Upper lobe of right lung (tissue), 1 donor: Measurements from ENCODE around the gene ENDOG. TPM values are rescaled to one million over a fixed set of nuclear protein-coding genes. Genes with fewer than 3 reads are reported as not detected.

Experiments used
- ATAC-seq: fragments of 200-7000 bp; cut with Tn5 transposase; one replicate; pipeline ENCODE4 v1.9.1; 2020; ENCODE audit warnings: mild to moderate bottlenecking, moderate library complexity
- DNase-seq: peaks from one replicate; pipeline ENCODE4 v3.0.0-alpha.2; 2020
- H3K27ac ChIP-seq: fragments of 200-600 bp; one replicate; pipeline ENCODE4 v1.8.0; 2022
- H3K27me3 ChIP-seq: fragments of 200-600 bp; one replicate; pipeline ENCODE4 v1.8.0; 2022; ENCODE audit warnings: mild to moderate bottlenecking
- H3K36me3 ChIP-seq: fragments of 200-600 bp; one replicate; pipeline ENCODE4 v1.8.0; 2022
- H3K4me1 ChIP-seq: fragments of 200-600 bp; one replicate; pipeline ENCODE4 v1.8.0; 2022
- H3K4me3 ChIP-seq: fragments of 200-600 bp; one replicate; pipeline ENCODE4 v1.8.0; 2022; ENCODE audit warnings: mild to moderate bottlenecking
- H3K9me3 ChIP-seq: fragments of 200-600 bp; one replicate; pipeline ENCODE4 v1.8.0; 2022
- CTCF ChIP-seq: fragments of 200-600 bp; IDR thresholded peaks from one replicate; pipeline ENCODE4 v1.8.0; 2022; ENCODE audit warnings: antibody characterized with exemption
- intact Hi-C: fragments of 100-400 bp; cut with DNase I; formaldehyde crosslinking; loops from one replicate; pipeline ENCODE4 v1.11.0; 2022
- total RNA-seq: library from RNA; stranded (reverse); fragmentation: NEBNext Ultra II Directional; extraction: Animal tissue kit (Norgen Biotek cat#: 25700); gene quantifications from one replicate; pipeline ENCODE4 v1.2.1, GENCODE V29; 2021
- donor health status: DM: no; HTN: yes; CAD: no; lungs with severe emphysema.

Gene ENDOG
- total RNA-seq, 1 donor from 2014 or later = 18.6 TPM

GRCh38 chr9:128818839-128819715 is 777 bp downstream of the ENDOG start:
- peak; percentile 81 for DNase-seq
- H3K9me3 ChIP-seq = no peaks in the 10 kb centered on the region
- peak; percentile 42 for ATAC-seq

GRCh38 chr9:128819716-128820664 is 1.7 kb downstream of the ENDOG start:
- Histone ChIP-seq H3K4me3 (peak overlapping the region; percentile 77), H3K4me1 (peaks cover 11% of the 10 kb centered on the region), H3K27ac (no peak overlapping the region), H3K9me3 (no peaks in the 10 kb centered on the region), H3K27me3 (no peaks in the 10 kb centered on the region), H3K36me3 (peaks cover 24% of the 10 kb centered on the region)
- no peak for TF ChIP-seq CTCF
- ATAC-seq (no peak), DNase-seq (no peak)
- intact Hi-C loops = no loop called here

More at GRCh38 chr9:128818839-128819715, 777 bp downstream of the ENDOG start:
- peak overlapping the region; percentile 83 for H3K27ac ChIP-seq
- H3K27me3 ChIP-seq = no peaks in the 10 kb centered on the region
- H3K36me3 ChIP-seq = peaks cover 17% of the 10 kb centered on the region
- peak overlapping the region; percentile 77 for H3K4me3 ChIP-seq
- no peak for TF ChIP-seq CTCF
- peaks cover 11% of the 10 kb centered on the region for H3K4me1 ChIP-seq
- intact Hi-C loops = no loop called here

GRCh38 chr9:128820665-128821583 is 2.6 kb downstream of the ENDOG start:
- intact Hi-C loops = no loop called here
- H3K27me3 ChIP-seq = no peaks in the 10 kb centered on the region
- no peak for DNase-seq

GRCh38 chr9:128821584-128822406 is 3.5 kb downstream of the ENDOG start:
- Histone ChIP-seq H3K9me3 (no peaks in the 10 kb centered on the region), H3K36me3 (peaks cover 42% of the 10 kb centered on the region), H3K4me1 (peaks cover 11% of the 10 kb centered on the region), H3K27ac (no peak overlapping the region), H3K4me3 (no peak overlapping the region), H3K27me3 (no peaks in the 10 kb centered on the region)
- TF ChIP-seq CTCF = no peak
- intact Hi-C loops = no loop called here
- DNase-seq (no peak), ATAC-seq (no peak)

More at GRCh38 chr9:128820665-128821583, 2.6 kb downstream of the ENDOG start:
- Histone ChIP-seq H3K9me3 (no peaks in the 10 kb centered on the region), H3K27ac (no peak overlapping the region), H3K36me3 (peaks cover 33% of the 10 kb centered on the region), H3K4me1 (peaks cover 11% of the 10 kb centered on the region), H3K4me3 (no peak overlapping the region)
- no peak for TF ChIP-seq CTCF
- no peak for ATAC-seq
